Lung (tissue), 12 donors: ENCODE results near the gene RPS28. TPM values are rescaled to one million over a fixed set of nuclear protein-coding genes. Genes with fewer than 3 reads are reported as not detected.
"Not testable (repeated sequence)": the region's sequence is repeated elsewhere in the genome, so short reads cannot be mapped to it uniquely, and the experiment has no call there.

Source experiments
- ATAC-seq: fragments of 200-7000 bp; cut with Tn5 transposase; one replicate; pipeline ENCODE4 v1.9.1; 2020; ENCODE audit warnings: moderate number of reproducible peaks; ENCODE audit not compliant: insufficient read depth, low FRiP score
- DNase-seq, 3 donors: peaks; one replicate each; pipeline ENCODE4 v3.0.0-alpha.2; 2013 to 2017
- H3K27ac ChIP-seq, 2 donors: one replicate each; pipeline ENCODE4 v1.5.1; 2013; ENCODE audit warnings: mild to moderate bottlenecking in 2 of 2, moderate library complexity in 2 of 2, control low read depth in 1 of 2, inconsistent platforms in 1 of 2, low read depth in 1 of 2, low read length in 1 of 2
- H3K27me3 ChIP-seq, 3 donors: one replicate each; pipeline ENCODE4 v1.5.1; 2013; ENCODE audit warnings: low read length in 2 of 3; ENCODE audit not compliant: control insufficient read depth in 3 of 3, insufficient read depth in 3 of 3
- H3K36me3 ChIP-seq, 4 donors: one replicate each; pipeline ENCODE4 v1.5.1; 2013; ENCODE audit warnings: low read length in 4 of 4, mild to moderate bottlenecking in 1 of 4, moderate library complexity in 1 of 4; ENCODE audit not compliant: control insufficient read depth in 4 of 4, insufficient read depth in 4 of 4
- H3K4me1 ChIP-seq, 5 donors: one replicate each; pipeline ENCODE4 v1.5.1; 2013; ENCODE audit warnings: low read length in 5 of 5, mild to moderate bottlenecking in 2 of 5, moderate library complexity in 1 of 5; ENCODE audit not compliant: control insufficient read depth in 5 of 5, insufficient read depth in 5 of 5
- H3K4me3 ChIP-seq: one replicate; pipeline ENCODE4 v1.5.1; 2013; ENCODE audit warnings: mild to moderate bottlenecking, control low read depth, moderate library complexity
- H3K9ac ChIP-seq, 2 donors: one replicate each; pipeline ENCODE4 v1.5.1; 2013; ENCODE audit warnings: low read length in 2 of 2, control low read depth in 1 of 2; ENCODE audit not compliant: insufficient read depth in 1 of 2
- H3K9me3 ChIP-seq, 4 donors: one replicate each; pipeline ENCODE4 v1.5.1; 2013; ENCODE audit warnings: low read length in 3 of 4, mild to moderate bottlenecking in 1 of 4, moderate library complexity in 1 of 4; ENCODE audit not compliant: control insufficient read depth in 4 of 4, insufficient read depth in 3 of 4
- CTCF ChIP-seq: IDR thresholded peaks from 2 replicates; pipeline ENCODE4 v1.5.1; 2012; ENCODE audit warnings: mild to moderate bottlenecking; ENCODE audit errors: control extremely low read depth, extremely low read depth
- WGBS, 2 donors: extraction: QIAGEN DNeasy Blood & Tissue Kit; methylation state at CpG; one replicate each; pipeline ENCODE4 v1.1.7; 2013; 5-methylcytosine and 5-hydroxymethylcytosine counted together
- polyA plus RNA-seq, 2 donors: library from polyadenylated mRNA; stranded (reverse); fragments of 200-250 nt; gene quantifications; one replicate each; pipeline ENCODE4 v1.2.1, GENCODE V29; 2013
- total RNA-seq, 2 donors: library from RNA; depleted of rRNA in 1 of 2; stranded (reverse); fragments of >200 nt in 1 of 2; gene quantifications; one replicate each; pipeline ENCODE4 v1.2.1, GENCODE V29; 2014 to 2021
- donor health status: control.
- donor health status: control.
- donor health status: Bipolar disorder and iron deficiency.
- donor health status: healthy.
- donor health status: DM: yes; HTN: yes; CAD: no.

Gene RPS28
- total and polyA plus RNA-seq, 4 donors, result 588 to 1,897 (median 1,296) TPM

GRCh38 chr19:8316351-8317125 is 4.8 kb upstream of the RPS28 start:
- no peaks in the 10 kb centered on the region for H3K27me3 ChIP-seq
- no peaks in the 10 kb centered on the region for H3K9me3 ChIP-seq
- ATAC-seq (no peak), DNase-seq (no peak)
- peak overlapping the region in 1 of 2 donors; percentile 33 for H3K27ac ChIP-seq
- WGBS, 2 donors, result 83 to 89% methylated on average over 14 of the region's 14 CpGs
- no peak overlapping the region for H3K9ac ChIP-seq
- peaks cover 2 to 10% (median 4%) of the 10 kb centered on the region in 5 donors for H3K4me1 ChIP-seq
- no peak overlapping the region for H3K4me3 ChIP-seq
- peaks cover 7 to 25% (median 14%) of the 10 kb centered on the region in 4 donors for H3K36me3 ChIP-seq
- TF ChIP-seq CTCF, result no peak

- H3K27me3 ChIP-seq, H3K27ac ChIP-seq, H3K4me3 ChIP-seq, H3K9ac ChIP-seq, H3K9me3 ChIP-seq, ATAC-seq: not testable (repeated sequence)
- 82 to 85% methylated on average over 9 of the region's 9 CpGs for WGBS, 2 donors
- DNase-seq, result peak in 1 of 3 donors; percentile 29
- H3K36me3 ChIP-seq, result peaks cover 7 to 32% (median 21%) of the 10 kb centered on the region in 4 donors
- peaks cover 5 to 21% (median 12%) of the 10 kb centered on the region in 5 donors for H3K4me1 ChIP-seq
Observed at GRCh38 chr19:8318835-8319234, 2.5 kb upstream of the RPS28 start.

- TF ChIP-seq CTCF, result no peak
- peak overlapping the region; percentile 93 to 97 for H3K9ac ChIP-seq
- no peaks in the 10 kb centered on the region for H3K9me3 ChIP-seq
- no peaks in the 10 kb centered on the region for H3K27me3 ChIP-seq
- ATAC-seq, result no peak
- no peak for DNase-seq
- 86 to 89% methylated on average over 19 of the region's 19 CpGs for WGBS, 2 donors
- H3K27ac ChIP-seq, result no peak overlapping the region
- no peak overlapping the region for H3K4me3 ChIP-seq
- H3K4me1 ChIP-seq, result peaks cover 5 to 21% (median 12%) of the 10 kb centered on the region in 5 donors
- H3K36me3 ChIP-seq, result peaks cover 7 to 26% (median 23%) of the 10 kb centered on the region in 4 donors
Observed at GRCh38 chr19:8319807-8320520, 1.3 kb upstream of the RPS28 start.

GRCh38 chr19:8320564-8321066 is 681 bp upstream of the RPS28 start:
- H3K9ac ChIP-seq, result peak overlapping the region; percentile 93 to 97
- no peaks in the 10 kb centered on the region for H3K27me3 ChIP-seq
- ATAC-seq, result no peak
- peak overlapping the region; percentile 54 for H3K4me3 ChIP-seq
- WGBS, 2 donors, result 4% methylated on average over 16 of the region's 16 CpGs
- H3K27ac ChIP-seq, result peak overlapping the region; percentile 91 to 94
- TF ChIP-seq CTCF, result no peak
- no peak for DNase-seq
- no peaks in the 10 kb centered on the region for H3K9me3 ChIP-seq
- peaks cover 5 to 21% (median 12%) of the 10 kb centered on the region in 5 donors for H3K4me1 ChIP-seq
- peaks cover 3 to 23% (median 17%) of the 10 kb centered on the region in 4 donors for H3K36me3 ChIP-seq
